Urothelium cell line (cell line): ENCODE data around the gene FUT9.
A peak's percentile ranks its signal among the peaks of the same experiment; 100 is the strongest.

ENCODE experiments used
- DNase-seq: peaks from one replicate; pipeline ENCODE4 v3.0.0; 2011; ENCODE audit warnings: low spot score, mixed read lengths
- FAIRE-seq: peaks from 2 replicates; lab custom pipeline; 2011; peaks lifted over from hg19 to GRCh38; lab: Jason Lieb, UNC

Gene FUT9

DNA sequence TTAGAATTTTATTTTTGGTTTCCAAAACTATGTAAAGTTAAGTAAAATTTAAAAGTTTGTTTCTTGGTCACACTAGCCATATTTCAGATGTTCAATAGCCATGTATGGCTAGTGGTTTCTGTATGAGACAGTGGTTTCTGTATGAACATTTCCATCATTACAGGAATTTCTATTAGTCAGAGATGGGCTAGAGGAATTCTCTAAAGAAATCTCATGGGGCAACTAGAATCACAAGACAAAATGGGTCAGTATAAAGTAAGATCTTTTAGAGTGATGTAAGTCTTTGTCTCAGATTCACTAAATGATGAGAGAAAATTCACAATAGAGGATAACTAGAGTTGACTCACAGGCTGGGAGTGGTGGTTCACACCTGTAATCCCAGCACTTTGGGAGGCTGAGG, 149.0 kb downstream of the FUT9 start:
- FAIRE-seq, result no peak

DNA sequence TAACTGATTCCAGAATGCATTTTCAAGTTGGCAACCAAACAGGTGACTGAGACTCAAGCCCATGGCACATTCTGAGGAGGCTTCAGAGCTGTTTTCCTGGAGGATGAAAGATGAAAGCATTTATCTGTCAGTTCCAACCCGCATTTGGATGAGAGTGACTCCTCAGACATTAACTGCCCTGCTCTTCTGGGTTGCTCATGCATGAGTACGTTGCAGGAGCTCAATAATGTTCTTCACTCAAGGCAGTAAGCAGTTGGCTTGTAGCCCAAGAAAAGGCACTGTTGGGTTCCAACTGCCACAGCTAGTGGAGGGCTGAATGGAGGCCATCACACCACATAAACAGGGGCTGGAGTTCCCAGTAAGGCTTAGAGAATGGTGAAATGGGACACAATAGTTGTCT, 155.3 kb downstream of the FUT9 start:
- FAIRE-seq (no peak), DNase-seq (no peak)

More for the DNA sequence above, 149.0 kb downstream of the FUT9 start:
- DNase-seq, result no peak

- DNase-seq (no peak), FAIRE-seq (no peak)
These were observed 169.0 kb downstream of the FUT9 start for GRCh38 chr6:96184798-96185197.

DNA sequence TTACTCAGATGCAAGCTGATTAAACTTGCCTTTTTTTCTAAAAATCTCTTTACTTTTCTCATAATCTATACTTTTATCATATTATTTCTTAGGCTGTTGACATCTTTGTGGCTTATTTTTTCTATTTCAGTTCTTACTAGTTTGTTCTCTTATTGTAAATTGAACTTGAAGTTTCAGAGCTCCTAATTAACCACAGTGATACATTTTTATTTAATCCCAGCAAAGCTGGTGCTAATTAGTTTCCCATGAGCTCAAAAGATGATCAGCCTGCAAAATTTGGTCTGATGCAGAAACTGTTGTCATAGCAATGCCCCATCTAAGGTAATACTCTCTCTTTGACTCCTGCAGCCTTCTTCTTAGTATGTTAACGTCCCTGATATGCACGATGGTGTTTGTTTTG, 170.3 kb downstream of the FUT9 start:
- no peak for FAIRE-seq
- no peak for DNase-seq

DNA sequence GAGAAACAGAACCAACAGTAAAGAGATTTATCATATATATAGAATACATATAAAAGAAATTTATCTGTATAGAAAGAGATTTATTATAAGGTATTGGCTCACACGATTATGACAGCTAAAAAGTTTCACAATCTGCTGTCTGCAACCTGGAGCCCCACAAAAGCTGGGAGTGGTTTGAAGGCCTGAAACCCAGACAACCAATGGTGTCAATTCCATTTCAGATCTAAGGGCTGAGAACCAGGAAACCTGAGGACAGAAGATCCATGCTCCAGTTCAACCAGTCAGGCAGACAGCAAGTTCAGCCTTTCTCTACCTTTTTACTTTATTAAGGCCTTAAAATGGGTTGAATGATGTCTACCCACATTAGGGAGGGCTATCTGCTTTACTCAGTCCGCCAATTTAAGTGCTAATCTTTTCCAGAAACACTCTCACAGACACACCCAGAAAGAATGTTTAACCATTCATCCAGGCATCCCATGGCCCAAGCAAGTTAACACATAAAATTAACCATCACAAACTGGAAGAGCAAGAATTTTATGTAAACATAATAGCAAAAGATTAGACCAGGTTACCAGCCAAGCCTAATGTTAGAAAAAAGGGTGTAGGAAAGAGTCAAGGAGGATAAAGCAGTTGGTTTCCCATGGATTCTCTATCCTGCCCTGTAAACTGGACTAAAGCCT, 170.9 kb downstream of the FUT9 start:
- DNase-seq, result no peak

GRCh38 chr6:96194675-96195074, 178.9 kb downstream of the FUT9 start:
- DNase-seq, result no peak
- no peak for FAIRE-seq

More for the DNA sequence above, 170.9 kb downstream of the FUT9 start:
- FAIRE-seq, result no peak

DNA sequence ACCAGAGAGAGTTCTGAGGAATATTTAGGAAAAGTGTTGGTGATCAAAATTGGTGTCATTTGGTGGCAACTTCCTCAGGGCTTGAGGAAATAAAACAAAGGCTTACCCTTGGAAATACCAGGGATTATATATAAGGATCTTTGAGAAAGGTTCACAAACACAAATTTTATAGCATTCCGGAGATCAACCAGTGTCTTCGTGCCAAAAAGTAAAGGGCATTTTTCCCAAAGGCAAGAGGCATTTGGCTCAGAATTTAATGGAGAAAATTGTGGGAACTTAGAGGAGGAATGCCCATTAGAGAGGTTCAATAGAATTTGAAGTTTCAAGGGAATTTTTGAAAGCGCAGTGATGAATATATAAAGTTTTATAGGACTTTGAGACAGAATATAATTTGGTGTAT, 179.5 kb downstream of the FUT9 start:
- FAIRE-seq (no peak), DNase-seq (no peak)

DNA sequence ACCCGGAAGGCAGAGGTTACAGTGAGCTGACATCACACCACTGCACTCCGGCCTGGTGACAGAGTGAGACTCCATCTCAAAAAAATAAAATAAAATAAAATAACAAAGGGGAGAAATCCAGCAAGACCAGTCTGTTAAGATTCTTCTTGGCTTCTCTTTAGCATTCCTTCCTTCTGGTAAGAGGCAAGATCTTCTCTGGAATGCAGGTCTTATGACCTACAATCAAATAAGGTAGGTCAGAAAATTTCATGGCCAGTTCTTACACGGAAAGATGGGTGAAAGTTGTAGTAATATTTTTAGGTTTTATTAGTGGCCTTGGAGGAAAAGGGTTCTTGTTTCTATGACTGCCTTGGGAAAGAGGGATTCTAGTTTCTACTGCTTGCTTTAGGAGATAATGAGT, 180.9 kb downstream of the FUT9 start:
- FAIRE-seq (no peak), DNase-seq (no peak)

GRCh38 chr6:96197241-96197640, 181.5 kb downstream of the FUT9 start:
- no peak for FAIRE-seq
- no peak for DNase-seq

DNA sequence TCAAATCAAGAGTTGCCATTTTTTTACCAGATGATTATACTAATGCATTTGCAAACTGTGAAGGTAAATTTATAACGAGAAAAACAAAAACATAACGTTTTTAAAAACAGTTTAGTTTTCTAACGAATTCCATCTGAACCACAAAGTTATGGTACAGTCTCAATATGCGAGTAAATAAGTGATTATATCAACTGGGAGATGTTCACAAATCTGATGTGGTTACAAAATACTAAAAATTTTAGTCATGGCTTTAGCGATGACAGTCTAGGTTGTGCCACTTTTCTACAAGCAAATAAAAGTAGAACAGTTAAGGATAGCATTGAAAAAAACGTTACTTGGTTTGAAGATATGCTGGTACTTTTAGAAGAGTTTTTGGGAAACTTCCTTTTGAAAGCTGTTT, 186.8 kb downstream of the FUT9 start:
- DNase-seq (no peak), FAIRE-seq (no peak)

GRCh38 chr6:96211341-96211740, 195.6 kb downstream of the FUT9 start:
- FAIRE-seq (no peak), DNase-seq (no peak)

DNA sequence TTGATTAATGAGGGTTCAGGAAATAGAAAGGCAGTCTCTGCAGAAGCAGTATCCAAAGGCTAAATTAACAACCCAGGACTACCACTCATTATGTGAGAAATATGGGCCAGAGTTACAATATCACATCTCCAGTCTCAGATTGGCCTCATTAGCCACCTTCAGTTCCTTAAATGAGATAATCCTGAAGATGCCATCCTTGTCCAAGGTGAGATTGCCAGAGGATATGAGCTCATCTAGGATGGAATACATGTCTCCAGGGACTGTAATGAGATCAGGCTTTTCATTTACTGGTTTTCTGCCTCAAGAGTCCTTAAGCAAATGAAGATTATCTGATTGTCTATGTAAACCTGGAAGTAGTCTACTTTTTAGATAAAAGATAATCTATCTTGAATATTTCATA, 196.3 kb downstream of the FUT9 start:
- no peak for FAIRE-seq
- DNase-seq, result no peak

DNA sequence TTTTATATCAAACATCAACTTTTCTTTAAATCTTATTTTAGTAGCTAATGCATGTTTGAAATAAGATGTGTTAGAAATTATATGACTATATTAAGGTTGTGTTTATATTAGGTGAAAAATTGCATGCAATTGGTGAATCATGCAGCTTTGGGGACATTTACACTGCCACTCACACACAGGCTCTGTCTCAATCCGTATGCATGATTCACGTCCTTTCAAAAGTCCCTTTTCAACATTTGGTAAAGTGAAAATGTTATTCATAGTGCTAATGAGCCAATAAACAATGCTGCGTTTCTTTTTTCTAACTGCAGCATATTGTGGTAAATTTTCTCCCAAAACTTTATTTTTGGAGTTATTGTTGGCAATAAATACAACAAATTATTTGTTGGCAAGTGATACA, 198.0 kb downstream of the FUT9 start:
- FAIRE-seq, result no peak
- DNase-seq, result no peak

DNA sequence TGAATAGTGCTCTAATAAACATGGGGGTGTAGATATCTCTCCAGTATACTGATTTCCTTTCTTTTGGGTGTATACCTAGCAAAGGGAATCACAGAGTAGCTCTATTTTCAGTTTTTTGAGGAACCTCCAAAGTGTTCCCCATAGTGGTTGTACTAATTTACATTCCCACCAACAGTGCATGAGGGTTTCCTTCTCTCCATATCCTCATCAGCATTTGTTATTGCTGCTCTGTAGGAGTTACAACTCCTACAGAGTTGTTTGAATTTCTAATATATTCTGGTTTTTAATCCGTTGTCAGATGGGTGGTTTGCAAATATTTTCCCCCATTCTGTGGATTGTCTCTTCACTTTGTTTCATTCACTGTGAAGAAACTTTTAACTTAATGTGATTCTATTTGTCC, 207.9 kb downstream of the FUT9 start:
- no peak for FAIRE-seq
- DNase-seq, result no peak

GRCh38 chr6:96227135-96227534, 211.4 kb downstream of the FUT9 start:
- FAIRE-seq (no peak), DNase-seq (no peak)

DNA sequence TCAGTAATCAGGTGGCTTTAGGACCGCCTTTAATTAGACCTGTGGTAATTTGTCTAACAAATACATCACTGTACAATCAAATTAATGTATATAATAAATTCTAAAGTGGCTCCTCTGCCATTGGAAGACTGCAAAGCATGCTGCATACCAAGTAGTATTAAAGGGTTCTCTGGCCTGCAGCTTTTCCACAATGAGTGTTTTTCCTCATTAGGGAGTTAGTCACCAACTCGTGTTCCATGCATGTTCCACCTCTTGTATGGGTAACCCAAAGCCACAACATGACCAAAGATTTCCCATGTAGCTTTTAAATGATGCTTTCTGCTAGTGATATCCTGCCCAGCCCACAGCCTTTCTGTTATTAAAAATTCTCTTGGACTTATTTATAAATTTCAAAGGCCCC, 218.7 kb downstream of the FUT9 start:
- FAIRE-seq, result no peak
- DNase-seq, result no peak

- peak; percentile 10 for DNase-seq
- FAIRE-seq, result no peak
These were observed 220.2 kb downstream of the FUT9 start for GRCh38 chr6:96235927-96236326.

DNA sequence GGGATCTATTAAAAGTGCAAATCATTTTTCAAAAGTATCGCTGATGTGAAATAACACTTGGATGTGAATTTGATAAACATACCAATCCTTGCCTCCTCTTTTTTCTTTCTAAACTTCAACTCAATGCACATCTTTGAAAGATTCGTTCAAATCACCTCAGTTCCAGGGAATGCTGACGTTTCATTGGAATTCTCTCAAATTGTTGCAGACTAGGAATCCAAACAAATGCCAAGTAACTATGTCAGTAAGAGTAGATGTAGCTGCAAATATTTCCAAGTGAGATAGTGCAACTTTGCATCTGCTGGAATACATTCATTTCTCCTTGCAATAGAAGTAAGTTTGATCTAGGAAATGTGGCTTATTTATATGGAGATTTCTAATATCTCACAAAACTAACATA, 220.7 kb downstream of the FUT9 start:
- FAIRE-seq (no peak), DNase-seq (no peak)

- DNase-seq (no peak), FAIRE-seq (no peak)
These were observed 222.0 kb downstream of the FUT9 start for GRCh38 chr6:96237638-96238347.

DNA sequence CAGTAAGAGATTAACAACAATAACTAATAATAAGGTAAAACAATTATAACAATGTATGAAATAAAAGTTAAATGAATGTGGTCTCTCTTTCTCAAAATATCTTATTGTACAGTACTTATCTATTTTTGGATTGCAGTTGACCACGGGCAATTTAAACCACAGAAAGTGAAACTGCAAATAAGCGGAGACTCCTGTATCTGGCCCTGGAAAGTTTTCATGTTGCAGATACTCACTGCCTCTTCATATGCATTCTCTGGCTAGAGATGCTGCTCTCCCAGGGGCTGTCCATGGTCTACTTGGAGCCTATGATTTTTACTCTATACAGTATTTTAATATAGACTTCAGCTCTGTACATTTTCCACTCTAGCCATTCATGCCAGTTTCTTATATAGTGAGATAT, 230.8 kb downstream of the FUT9 start:
- FAIRE-seq (no peak), DNase-seq (no peak)

GRCh38 chr6:96249755-96250154, 234.0 kb downstream of the FUT9 start:
- DNase-seq (no peak), FAIRE-seq (no peak)

DNA sequence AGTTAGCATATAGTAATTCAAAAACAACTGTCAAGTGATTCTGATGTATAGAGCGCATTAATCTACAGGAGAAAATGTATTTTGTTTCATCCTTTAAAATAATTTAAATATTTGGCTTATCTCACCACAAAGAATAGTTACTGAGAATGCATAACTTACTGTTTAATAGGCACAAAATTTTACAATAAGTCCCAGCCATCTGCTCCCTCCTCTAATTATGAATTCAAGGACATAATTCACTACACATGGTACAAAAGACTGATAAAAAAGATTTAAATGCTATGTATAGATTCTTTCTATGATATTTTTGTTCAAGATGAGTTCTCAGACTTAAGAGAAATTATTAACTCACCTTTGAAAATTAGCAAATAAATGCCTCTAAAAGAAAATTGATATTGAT, 242.0 kb downstream of the FUT9 start:
- no peak for FAIRE-seq
- DNase-seq, result no peak
